Measurements from ENCODE around the gene CENPB.

CENPB gene

DNA sequence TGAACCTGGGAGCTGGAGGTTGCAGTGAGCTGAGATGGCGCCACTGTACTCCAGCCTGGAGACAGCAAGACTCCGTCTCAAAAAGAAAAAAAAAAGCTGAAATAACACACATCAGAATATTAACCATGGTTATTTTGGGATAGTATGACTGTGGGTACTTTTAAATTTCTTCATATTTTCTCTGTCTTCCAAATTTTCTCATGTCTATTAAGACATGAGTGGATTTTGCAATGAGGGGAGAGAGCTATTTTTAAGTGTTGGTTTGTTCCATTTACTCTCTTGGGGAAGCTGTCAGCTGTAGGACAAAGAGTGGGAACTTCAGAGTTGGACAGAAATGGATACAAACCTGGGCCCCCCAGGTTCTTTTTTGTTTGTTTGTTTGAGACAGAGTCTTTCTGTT, 29.3 kb downstream of the CENPB start:
- DNase-seq: no peak
- in situ Hi-C loops (cut with HindIII; ENCODE audit: low pct_ligation_motif_present, low pct_unique_long_range_greater_than_20kb, low sequenced_read_pairs): no loop called here

DNA sequence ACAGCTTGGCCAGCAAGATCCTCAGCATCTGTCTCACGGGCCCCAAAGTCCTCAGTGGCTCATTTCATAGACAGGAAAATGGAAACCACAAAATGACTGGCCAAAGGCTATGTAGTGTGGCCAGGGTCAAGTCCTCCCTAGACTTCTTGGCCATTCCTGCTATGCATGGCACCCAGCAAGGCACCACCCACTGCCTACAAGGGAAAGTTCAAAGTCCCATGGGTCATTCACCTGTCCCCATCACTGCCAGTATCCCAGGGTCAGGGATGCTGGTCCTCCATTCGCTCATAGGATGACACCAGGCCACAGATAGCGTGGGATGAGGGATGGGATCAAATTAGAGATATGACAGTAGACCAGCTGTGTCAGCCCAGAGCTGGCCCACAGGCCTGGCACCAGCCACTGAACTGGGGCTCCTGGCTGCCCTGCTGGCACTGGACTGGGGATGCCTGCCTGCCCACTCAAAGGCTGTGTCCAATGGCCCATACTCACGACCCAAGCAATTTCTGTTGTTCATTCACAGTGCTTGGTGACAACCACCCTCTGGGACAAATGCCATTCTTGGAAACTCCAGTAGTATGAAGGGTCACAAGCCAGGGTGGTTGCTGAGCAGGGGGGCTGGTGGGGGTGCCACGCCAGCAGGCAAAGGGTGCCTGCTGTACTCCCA, 30.6 kb downstream of the CENPB start:
- in situ Hi-C loops (cut with HindIII; ENCODE audit: low pct_ligation_motif_present, low pct_unique_long_range_greater_than_20kb, low sequenced_read_pairs): no loop called here
- no peak for DNase-seq

DNA sequence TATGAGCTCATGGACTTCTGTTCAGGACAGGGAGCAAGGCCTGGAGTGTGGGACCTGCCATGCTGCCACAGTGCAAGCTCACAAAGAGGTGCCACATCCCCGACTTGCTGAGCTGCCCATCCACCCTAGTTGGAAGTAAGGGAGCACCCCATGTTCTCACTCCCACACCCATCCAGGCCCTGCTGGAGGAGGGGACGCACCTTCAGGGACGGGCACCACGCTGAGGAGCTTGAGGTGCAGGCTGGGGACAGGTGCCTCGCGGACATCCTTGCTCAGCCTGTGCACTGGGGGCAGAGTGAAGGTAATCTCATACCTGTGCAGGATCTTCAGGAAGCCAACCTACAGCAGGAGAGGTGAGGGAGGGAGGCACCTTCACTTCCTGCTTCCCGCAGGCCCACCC, 31.3 kb downstream of the CENPB start:
- DNase-seq: no peak
- in situ Hi-C loops (cut with HindIII; ENCODE audit: low pct_ligation_motif_present, low pct_unique_long_range_greater_than_20kb, low sequenced_read_pairs): no loop called here

DNA sequence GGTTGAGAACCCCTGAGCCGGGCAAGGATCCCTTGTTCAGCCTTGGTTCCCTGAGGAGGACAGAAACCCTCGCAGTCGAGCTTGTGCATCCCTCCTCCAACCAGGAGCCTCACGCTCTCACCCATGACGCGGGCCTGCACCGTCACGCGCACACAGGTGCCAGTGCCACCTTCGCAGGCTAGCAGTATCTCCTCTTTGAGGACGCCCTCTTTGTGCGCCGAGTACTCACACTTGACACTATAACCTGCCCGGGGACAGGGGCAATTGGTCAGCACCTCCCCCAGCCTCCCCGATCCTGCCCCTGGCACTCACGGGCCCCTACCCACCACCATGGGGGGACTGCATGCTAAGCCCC, 32.3 kb downstream of the CENPB start:
- in situ Hi-C loops (cut with HindIII; ENCODE audit: low pct_ligation_motif_present, low pct_unique_long_range_greater_than_20kb, low sequenced_read_pairs): no loop called here
- no peak for DNase-seq

DNA sequence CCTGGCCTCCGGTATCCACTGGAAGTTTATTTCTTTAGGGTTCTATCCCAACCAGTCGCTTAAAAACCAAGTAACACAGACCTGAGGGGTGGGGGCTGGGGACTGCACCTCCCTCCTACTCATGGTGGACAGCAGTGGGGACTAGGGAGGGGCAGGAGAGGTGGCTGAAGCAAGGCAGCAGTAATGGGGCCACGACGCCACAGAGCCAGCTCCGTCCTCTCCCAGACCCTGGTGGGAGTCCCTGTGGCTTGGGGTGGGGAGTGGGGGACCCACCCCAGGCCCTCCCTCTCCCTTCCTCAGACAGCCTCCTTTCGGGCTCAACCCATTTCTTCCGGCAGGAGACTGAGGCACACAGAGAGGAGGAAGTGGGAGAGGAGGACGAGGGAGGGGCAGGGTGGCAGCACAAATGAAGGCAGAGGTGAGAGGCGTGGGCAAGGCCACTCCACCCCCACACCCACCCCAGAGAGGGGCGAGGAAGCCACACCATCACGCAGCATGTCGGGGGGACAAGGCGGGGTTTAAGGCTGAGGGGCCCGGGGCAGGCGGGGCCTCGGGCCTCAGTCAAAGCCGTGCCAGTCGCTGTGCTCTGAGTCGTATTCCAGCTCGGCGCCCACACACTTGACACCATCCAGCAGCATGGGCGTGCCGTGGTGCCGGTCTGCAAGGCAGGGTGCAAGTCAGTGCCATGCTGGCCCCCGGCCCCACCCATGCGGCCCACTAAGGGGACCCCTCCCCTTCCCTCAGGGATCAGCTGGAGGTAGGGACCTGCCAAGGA, 32.9 kb downstream of the CENPB start:
- DNase-seq: no peak
- in situ Hi-C loops (cut with HindIII; ENCODE audit: low pct_ligation_motif_present, low pct_unique_long_range_greater_than_20kb, low sequenced_read_pairs): no loop called here

DNA sequence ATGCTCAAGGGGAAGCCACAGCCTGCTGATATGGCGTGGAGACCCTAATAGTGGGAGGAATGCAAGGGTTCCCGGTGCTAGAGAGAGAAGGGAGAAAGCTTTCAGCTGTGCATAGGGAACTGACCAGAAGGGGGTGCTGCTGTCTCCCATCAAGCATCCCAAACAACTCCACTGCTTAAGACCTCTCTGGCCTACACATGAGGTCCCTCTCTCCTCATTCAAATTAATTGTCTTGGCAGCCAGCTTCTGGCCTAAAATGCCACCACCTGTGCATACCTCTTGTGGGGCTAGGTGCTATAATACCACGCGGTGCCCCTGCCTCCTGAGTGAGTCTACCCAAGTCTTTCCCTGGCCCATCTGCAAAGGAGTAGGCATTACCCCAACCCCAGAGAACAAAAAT, 33.4 kb downstream of the CENPB start:
- in situ Hi-C loops (cut with HindIII; ENCODE audit: low pct_ligation_motif_present, low pct_unique_long_range_greater_than_20kb, low sequenced_read_pairs): no loop called here
- peak; percentile 55 for DNase-seq

DNA sequence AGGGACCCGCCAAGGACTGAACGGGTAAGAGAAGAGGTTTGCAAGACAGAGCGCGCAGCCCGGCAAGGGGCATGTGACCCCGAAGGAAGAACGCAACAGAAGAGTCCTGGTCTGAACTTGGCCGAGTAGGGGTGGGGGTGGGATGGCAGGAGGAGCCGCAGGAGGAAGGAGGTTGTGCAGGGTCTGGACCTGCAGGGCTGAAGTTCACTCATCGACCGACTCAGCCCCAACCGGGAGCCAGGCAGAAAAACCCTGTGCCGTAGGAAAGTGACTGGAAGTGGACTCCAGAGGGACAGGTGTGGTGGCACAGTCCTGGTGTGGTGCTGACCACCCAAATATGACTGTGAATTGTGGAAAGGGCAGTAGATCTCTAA, 34.2 kb downstream of the CENPB start:
- no peak for DNase-seq
- in situ Hi-C loops (cut with HindIII; ENCODE audit: low pct_ligation_motif_present, low pct_unique_long_range_greater_than_20kb, low sequenced_read_pairs): no loop called here

DNA sequence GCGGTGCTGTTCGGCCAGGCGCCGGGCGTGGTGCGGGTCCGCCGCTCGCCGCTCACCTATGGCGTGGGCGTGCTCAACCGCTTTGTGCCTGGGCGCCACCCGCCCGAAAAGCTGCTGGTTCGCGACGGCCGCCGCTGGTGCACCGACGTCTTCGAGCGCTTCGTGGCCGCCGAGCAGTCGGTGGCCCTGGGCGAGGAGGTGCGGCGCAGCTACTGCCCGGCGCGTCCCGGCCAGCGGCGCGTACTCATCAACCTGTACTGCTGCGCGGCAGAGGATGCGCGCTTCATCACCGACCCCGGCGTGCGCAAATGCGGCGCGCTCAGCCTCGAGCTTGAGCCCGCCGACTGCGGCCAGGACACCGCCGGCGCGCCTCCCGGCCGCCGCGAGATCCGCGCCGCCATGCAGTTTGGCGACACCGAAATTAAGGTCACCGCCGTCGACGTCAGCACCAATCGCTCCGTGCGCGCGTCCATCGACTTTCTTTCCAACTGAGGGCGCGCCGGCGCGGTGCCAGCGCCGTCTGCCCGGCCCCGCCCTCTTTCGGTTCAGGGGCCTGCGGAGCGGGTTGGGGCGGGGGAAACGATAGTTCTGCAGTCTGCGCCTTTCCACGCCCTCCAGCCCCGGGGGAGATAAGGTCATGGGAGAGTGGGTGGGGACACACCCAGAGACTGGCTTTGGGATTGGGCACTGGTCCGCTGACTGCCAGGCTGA, 34.7 kb downstream of the CENPB start:
- in situ Hi-C loops (cut with HindIII; ENCODE audit: low pct_ligation_motif_present, low pct_unique_long_range_greater_than_20kb, low sequenced_read_pairs): no loop called here
- DNase-seq: no peak

DNA sequence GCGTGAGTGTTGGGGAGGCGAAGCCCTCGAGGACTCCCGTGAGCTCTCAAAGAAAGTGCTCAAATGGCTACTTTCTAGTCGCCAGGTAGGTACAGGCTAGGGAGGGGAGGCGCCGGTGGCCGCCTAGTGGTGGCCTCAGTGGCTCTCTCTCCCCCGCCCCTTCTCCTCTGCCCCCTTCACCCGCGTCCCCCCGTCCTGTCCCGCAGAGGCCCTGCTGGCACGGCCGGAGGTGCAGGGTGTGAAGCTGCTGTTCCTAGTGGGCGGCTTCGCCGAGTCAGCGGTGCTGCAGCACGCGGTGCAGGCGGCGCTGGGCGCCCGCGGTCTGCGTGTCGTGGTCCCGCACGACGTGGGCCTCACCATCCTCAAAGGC, 35.2 kb downstream of the CENPB start:
- no peak for DNase-seq
- in situ Hi-C loops (cut with HindIII; ENCODE audit: low pct_ligation_motif_present, low pct_unique_long_range_greater_than_20kb, low sequenced_read_pairs): no loop called here

DNA sequence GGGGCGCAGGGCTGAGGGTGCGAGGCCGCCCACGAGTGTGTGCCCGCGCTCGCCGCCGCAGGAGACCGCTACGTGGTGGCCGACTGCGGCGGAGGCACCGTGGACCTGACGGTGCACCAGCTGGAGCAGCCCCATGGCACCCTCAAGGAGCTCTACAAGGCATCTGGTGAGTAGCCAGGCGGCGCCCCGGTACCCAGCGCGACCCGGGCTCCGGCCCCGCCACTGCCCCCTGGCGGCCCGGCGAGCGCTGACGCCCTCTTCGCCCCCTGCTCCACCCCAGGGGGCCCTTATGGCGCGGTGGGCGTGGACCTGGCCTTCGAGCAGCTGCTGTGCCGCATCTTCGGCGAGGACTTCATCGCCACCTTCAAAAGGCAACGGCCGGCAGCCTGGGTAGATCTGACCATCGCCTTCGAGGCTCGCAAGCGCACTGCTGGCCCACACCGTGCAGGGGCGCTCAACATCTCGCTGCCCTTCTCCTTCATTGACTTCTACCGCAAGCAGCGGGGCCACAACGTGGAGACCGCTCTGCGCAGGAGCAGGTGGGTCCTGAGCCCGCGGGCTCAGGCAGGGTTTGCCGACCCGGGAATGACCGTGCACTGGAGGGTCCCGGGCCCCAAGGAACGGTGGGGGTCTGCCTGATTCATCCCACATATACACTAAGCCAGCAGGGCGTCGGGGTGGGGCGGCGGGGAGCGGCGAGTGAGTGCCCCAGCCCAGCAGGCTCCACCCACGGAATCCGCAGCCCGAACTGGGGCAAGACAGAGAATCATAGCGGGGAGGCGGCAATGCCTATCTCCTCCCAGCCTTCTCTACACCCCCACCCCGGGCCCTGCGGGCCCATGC, 36.6 kb downstream of the CENPB start:
- in situ Hi-C loops (cut with HindIII; ENCODE audit: low pct_ligation_motif_present, low pct_unique_long_range_greater_than_20kb, low sequenced_read_pairs): no loop called here
- DNase-seq: peak; percentile 37

DNA sequence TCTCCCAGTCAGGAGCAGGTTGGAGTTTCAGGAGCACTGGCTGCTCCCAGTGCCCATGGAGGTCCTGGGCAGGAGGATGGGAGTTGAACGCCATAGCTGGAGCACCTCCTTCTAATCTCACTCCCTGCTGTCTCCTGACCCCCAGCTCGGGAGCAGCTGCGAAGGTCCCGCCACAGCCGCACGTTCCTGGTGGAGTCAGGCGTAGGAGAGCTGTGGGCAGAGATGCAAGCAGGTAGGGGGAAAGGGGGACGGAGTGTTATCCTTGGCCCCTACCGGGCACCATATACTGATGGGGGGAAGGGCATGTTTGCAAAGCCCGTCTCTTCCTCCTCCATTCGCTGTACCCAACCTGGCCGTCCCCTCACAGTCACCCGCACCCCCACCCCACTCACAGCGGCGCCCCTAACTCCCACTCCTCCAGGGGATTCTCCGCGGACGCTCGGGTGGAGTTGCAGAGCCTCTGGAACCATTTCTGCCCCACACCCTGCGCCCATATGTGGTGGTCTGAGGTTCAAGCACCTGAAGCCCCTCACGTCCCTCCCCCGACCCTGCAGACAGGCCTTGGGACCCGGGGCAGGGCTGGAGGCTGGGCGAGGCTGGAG, 37.4 kb downstream of the CENPB start:
- in situ Hi-C loops (cut with HindIII; ENCODE audit: low pct_ligation_motif_present, low pct_unique_long_range_greater_than_20kb, low sequenced_read_pairs): no loop called here
- no peak for DNase-seq

DNA sequence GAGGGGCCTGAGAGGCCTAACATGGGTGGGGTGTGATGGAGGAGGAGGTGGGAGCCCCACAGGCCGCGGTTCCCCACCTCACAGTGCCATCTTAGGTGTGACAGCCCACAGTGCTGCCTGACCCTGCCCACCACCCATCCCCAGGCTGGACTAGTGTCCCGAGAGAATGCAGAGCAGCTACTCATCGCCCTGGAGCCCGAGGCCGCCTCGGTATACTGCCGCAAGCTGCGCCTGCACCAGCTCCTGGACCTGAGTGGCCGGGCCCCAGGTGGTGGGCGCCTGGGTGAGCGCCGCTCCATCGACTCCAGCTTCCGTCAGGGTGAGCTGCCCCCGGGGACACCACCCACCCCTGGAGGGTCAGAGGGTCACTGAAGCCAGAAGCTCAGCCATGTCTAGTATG, 38.5 kb downstream of the CENPB start:
- in situ Hi-C loops (cut with HindIII; ENCODE audit: low pct_ligation_motif_present, low pct_unique_long_range_greater_than_20kb, low sequenced_read_pairs): no loop called here
- no peak for DNase-seq

DNA sequence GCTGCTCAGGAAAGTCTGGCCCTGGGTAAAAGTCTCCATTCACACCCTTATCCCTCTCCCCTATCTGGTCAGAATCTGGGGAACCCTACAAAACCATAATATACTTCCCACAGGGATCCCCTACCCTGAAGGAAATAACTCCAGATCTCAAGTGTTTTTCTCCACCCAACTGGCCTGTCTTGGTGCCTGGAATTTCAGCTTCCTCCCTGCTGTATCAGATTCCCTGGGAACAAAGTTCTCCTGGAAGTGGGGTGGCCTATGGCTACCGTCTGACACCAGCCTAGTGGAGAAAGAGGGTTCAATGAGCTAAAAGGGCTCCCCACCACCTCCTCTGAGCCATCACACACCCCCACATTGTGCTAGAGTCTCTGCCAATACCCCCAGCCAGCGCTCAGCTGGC, 39.1 kb downstream of the CENPB start:
- in situ Hi-C loops (cut with HindIII; ENCODE audit: low pct_ligation_motif_present, low pct_unique_long_range_greater_than_20kb, low sequenced_read_pairs): no loop called here

DNA sequence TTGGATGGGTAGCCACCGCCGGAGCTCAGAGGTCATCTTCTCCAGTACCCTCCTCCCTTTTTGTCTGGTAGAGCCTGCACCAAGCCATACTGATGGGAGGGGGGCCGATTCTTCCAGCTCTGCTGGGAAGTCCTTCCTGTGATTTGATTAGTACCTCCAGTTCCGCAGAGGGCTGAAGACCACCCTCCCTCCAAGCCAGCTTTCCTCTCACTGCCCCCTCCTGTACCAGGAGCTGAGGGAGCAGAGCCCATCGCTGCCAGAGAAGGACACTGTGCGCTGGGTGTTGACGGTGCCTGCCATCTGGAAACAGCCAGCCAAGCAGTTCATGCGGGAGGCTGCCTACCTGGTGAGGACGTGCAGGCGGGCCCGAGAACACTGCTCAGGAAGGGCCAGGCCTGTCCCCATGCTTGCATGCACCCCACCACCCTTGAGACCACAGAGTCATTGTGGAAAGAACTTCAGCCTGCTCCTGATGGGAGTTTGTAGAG, 40.8 kb downstream of the CENPB start:
- DNase-seq: no peak
- in situ Hi-C loops (cut with HindIII; ENCODE audit: low pct_ligation_motif_present, low pct_unique_long_range_greater_than_20kb, low sequenced_read_pairs): no loop called here

More for the DNA sequence above, 39.1 kb downstream of the CENPB start:
- DNase-seq: no peak

DNA sequence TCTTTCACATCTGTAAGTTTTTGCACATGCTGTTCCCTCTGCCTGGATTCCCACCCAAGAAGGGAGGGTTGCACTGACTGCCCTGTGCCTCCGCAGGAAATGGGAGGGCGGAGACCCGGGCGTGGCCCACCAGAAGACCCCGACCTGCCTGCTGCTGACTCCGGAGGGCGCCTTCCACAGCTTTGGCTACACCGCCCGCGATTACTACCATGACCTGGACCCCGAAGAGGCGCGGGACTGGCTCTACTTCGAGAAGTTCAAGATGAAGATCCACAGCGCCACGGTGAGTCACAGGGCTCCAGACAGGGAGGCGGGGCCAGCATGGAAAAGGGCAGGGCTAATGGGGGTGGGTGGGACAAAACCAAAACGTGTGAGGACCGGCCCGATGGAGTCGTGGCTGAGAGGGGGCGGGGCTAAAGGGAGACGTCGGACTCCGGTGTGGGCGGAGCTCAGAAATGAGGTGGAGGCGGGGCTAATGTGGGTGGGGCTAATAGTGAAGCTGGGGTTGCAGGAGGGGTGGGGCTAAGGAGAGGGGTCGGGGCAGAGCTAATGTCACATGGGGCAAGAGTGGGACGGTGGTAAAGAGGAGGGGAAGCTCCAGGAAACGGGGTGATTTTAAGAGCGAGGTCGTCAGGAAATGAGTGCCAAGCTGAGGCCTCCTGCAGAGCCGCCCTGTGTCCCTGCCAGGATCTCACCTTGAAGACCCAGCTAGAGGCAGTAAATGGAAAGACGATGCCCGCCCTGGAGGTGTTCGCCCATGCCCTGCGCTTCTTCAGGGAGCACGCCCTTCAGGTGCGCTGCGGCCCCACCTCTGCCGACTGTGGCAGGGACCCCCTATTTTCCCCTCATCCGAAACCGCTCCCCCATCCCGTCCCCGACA, 41.5 kb downstream of the CENPB start:
- in situ Hi-C loops (cut with HindIII; ENCODE audit: low pct_ligation_motif_present, low pct_unique_long_range_greater_than_20kb, low sequenced_read_pairs): no loop called here
- DNase-seq: no peak

DNA sequence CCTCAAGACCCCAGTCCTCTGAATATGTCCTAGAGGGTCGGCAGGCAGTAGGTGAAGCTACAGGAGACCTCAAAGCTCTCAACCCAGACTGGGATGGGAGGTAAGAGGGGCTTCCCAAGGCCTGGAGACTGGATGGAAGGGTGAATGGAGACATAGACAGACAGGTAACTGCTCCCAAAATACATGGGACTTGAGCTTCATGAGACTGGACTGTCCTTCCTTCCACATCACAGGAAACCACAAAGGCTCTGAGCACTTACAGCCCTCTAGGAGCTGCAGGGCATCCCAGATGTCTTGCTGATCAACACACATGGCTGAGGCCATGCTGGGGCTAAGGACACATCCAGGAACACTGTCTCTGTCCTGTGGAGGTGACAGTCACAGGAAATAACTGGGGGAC, 42.5 kb downstream of the CENPB start:
- in situ Hi-C loops (cut with HindIII; ENCODE audit: low pct_ligation_motif_present, low pct_unique_long_range_greater_than_20kb, low sequenced_read_pairs): no loop called here

DNA sequence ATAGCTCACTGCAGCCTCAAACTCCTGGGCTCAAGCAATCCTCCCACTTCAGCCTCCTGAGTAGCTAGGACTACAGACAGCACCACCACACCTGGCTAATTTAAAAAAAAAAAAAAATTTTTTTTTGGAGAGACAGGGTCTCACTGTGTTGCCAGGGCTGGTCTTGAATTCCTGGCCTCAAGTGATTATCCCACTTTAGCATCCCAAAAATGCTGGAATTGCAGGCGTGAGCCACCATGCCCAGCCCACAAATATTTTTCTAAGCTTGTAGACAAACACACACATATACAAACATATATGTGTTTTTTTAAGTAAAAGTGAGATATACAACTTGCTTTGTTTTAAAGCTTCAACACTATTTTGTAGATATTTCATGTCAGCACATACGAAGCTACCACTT, 43.3 kb downstream of the CENPB start:
- in situ Hi-C loops (cut with HindIII; ENCODE audit: low pct_ligation_motif_present, low pct_unique_long_range_greater_than_20kb, low sequenced_read_pairs): no loop called here
- DNase-seq: no peak

More for the DNA sequence above, 42.5 kb downstream of the CENPB start:
- DNase-seq: no peak

All from ACHN (cell line).